Inflammatory macrophage (primary cell): ENCODE results near the gene MED27.
"Not testable (repeated sequence)": the region's sequence is repeated elsewhere in the genome, so short reads cannot be mapped to it uniquely, and the experiment has no call there.

Experiments used
- DNase-seq, 2 donors: peaks; one replicate each; pipeline ENCODE4 v3.0.0-alpha.2; 2020 to 2022

Gene MED27

DNA sequence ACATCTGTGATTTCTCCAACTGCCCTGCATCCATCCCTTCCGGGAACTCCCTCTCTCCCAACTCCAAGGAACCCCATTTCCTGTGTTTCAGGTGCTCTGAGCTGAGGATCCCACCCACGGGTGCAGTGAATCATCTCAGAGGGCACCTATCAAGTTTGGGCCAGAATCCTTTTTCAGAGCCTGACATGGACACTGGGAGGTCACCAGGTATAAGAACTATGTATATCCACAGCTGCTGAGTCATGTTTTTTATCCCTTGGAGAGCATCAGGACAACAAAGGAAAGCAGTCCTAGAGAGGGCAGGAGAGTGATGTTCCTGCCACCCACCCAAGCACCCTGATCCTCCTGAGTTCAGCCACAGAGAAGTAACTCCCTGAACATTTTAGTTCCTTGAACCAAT lies 3.8 kb downstream of the MED27 start:
- no peak for DNase-seq

DNA sequence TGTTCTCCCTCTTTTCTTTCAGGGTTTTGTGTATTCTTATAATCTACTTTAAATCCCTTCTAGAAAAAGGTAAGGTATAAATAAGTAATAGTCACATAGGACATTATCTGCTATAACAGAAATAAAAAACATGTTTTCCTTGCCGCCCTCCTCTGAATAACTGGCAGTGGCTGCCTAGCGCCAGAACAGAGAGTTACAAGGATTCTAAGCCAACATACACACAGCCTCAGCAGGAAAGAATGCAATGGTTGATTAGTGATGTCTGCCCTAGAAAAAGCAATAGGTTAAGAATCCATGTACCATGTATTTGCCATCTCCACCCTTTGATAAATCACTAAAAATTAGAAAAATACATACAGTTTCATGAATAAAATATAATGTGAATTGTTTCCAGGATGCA lies 4.9 kb downstream of the MED27 start:
- no peak for DNase-seq

DNA sequence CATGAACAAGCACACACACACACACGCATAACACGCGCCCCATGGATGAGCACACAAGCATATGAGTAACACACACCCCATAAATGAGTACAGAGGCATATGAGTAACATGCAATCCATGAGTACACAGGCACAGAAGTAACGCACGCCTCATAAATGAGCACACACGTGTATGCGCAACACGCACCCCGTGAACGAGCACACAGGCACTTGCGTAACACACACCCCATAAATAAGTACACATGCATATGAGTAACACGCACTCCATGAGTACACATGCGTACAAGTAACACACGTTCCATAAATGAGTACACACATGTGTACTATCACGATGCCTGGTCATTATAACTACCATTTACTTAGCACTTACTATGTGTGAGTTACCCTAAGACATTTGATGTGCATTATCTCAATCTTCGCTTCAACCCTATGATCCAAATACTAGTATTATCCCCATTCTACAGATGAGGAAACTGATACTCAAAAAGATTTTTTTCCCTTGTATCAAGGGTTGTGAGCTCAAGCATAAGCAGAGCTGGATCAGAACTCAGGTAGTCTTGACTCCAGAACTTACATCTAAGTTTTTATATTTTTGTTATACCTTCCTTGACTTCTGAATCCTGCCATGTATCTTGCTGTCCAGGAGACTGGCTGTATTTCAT lies 7.7 kb downstream of the MED27 start:
- no peak for DNase-seq

DNA sequence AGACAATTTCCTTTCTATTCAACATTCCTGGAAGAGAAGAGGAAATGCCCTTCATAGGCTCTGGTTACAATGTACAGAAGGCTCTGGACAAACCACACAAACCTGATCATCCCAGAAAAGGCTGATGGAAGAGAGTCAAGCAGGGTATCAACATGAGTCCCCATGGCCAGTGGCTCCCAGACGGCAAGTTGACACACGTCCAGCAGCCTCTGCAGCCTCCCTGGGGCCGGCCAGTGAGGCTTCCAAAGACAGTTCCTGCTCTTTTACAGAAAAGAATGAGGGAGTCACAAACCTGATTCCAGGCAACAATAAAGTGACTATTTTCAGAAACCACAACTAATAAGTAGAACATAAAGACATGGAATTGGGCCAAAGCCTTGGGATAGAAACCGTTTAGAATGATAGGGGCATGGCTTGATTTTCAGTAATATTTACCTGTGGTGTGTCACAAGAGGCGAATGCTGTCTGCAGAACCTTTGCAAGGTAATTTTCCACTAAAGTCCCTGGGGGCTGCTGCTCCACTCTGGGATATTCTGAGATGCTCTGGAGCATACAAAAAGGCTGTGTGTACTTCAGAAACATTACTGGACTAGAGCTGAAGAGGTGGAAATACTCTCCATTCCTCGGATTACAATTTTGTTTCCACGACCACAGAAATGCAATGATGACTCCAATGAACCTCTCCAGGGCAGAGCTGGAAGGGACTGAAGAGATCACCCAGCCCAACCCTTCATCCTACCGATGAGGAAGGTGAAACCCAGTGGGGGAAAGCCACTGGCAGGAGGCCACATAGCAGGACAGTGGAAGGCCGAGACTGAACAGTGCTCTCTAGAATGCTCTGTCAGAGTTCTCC lies 10.4 kb downstream of the MED27 start:
- DNase-seq: no peak

DNA sequence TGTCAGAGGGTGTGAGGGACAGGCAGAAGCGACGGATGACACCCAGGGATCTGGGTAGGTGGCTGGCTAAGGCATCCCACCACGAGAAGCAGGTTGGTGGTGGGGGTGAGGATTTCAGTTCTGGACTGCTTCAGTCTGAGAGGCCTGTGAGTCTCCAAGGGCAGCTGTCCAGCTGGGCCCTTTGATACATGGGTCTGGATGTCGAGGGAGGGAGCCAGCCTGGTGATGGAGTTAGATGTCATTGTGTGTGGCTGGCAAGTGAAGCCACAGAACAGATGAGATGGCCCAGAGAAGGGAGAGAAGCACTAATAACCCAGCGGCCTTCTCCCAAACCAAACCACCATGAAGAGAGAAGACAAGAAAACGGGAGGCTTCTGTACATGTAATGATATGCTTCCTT lies 11.1 kb downstream of the MED27 start:
- DNase-seq: no peak

DNA sequence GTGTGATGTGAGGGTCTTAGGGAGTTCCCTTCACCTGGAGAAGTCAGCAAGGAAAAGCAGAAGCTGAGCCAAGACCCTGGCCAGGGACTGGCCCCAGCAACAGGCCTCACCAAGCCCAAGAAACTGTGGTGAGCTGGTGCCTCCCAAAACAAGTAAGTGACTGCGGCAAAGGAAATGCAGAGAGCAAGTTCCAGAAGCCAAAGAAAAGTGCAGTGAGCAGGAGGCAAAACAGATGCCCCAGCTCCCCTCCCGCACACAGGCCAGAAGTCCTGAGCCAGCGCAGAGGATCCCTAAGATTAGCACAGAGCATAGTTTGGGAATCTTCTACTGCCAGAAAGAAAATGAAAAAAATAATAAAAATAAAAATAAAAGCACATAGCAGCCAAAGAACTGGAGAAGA lies 13.2 kb downstream of the MED27 start:
- no peak for DNase-seq

DNA sequence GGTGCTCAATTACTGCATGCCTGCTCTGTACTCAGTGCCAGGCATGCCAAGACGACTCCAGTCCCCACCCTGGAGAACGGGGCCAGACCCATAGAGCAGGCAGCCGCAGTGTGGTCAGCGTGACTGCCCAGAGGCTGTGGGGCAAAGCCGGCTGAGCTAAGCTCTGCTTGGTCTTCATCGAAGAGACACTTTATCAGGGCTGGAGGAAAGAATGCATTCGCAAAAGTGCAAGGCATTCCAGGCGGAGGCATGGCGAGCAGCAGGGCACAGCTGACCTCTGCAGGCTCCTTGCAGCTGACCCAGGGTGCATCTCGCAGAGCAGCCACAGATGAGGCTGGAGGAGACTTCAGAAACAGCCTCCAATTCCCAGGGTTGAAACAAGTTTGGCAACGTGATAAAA lies 13.6 kb downstream of the MED27 start:
- no peak for DNase-seq

DNA sequence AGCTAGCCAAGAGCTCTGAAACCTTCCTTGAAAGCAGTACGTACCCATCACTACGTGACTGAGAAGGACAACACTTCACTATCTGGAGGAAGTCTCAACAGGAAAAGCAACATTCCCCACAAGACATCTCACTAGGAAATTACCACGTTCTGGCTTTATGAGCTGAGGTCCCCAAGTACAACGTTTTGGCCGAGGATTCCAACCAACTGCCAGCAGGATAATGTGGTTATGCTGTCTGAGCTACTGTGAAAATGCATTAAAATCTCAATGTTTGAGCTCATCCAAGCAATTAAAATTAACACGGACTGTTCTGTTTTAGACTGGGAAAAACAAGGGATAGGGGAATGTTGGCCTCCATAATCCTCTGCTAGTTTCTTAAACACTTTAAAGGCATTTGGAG lies 16.4 kb downstream of the MED27 start:
- DNase-seq: no peak

DNA sequence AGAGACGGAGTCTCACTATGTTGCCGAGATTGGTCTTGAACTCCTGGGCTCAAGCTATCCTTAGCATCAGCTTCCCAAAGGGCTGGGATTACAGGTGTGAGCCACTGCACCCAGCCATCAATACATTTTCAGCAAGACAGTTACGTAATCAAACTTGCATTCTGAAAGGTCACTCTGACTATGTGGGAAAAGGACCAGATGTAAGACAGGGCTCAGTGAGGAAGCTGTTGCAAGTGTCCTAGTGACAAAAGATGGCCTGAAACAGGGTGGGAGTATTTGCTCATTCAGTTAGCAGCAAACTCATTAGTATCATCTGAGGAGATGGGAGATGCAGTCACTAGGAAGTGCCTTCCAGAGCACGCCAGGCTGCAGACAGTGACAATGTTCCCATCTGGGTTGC lies 16.9 kb downstream of the MED27 start:
- peak in 1 of 2 donors; percentile 35 for DNase-seq

DNA sequence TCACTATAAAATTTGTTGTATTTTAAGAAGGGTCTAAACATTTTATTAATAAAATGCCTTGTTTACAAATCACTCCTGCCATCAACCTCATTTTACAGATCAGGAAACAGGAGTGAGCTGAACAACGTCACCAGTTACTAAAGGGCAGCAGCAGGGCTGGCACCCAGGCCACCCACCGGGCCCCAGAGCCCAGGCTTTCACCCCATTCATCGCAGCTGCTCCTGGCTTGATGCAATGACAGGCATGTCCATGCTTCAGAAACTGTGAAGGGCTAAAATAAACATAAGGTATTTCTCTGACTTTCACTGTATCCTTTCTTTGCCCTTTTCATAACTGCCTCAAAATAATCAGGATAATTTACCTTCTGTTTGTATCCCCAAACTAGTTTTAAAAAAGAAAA lies 18.1 kb downstream of the MED27 start:
- DNase-seq: no peak

DNA sequence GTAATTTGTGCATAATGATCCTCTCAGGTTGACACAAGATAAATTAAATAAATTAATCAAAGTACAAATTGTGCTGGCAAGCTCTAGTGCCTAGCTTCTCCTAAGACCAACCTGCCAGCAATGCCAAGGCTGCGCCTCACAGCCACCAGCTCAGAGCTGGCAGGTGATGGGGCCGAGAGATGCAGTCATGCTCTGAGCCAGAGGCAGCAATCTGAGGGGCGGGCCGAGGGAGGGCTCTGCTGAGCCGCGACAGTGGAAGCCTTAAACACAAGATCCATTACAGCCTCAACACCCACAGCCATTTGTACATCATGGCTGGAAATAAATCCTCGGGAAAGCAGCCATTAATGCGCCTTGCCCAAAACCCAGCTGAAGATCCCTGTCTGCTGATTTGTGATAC lies 20.3 kb downstream of the MED27 start:
- no peak for DNase-seq

DNA sequence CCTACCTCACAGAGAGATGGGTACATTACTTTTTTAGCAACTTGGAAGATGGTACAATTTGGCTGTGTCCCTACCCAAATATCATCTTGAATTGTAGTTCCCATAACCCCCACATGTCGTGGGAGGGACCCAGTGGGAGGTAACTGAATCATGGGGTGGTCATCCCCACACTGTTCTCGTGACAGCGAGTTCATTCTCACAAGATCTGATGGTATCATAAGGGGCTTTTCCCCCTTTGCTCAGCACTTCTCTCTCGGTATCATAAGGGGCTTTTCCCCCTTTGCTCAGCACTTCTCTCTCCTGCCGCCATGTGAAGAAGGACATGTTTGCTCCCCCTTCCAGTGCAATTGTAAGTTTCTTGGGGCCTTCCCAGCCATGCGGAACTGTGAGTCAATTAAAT lies 21.4 kb downstream of the MED27 start:
- DNase-seq: not testable (repeated sequence)

DNA sequence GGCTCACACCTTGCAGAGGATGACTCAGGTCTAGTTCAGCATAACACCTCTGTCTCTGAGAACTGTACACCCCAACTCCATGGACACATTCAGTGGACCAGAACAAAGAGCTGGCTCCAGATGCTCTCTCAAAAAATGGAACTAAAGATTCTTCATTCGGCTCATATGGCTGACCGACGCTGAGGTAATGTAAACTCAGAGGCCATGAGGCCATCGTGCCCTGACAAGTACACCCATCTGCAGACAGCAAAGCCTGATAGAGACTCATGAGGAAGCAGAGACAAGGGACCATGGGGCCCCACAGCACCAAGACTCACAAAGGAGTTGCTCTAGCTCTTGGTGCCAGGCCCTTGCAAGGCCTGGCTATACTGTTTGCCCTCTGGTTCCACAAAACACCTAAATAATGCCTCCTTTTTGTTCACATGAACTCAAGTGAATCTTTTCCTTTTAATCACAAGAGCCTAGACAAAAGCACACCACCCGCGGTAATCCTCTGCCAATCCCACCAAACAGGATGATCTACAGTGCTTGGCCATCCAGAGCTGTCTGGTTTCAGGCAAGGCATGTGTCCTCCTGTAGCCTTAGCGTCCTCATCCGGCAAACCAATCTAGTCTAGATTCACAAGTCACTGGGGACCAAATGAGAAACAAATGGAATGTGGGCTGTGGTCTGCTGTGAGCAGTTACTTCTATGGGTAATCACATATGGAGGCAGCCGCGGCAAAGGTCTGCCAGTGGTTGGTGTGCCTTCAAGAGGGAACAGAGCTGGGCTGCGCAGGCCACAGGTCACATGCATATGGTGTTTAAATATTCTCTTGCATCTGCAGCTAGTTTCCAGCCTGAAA lies 22.7 kb downstream of the MED27 start:
- DNase-seq: no peak

DNA sequence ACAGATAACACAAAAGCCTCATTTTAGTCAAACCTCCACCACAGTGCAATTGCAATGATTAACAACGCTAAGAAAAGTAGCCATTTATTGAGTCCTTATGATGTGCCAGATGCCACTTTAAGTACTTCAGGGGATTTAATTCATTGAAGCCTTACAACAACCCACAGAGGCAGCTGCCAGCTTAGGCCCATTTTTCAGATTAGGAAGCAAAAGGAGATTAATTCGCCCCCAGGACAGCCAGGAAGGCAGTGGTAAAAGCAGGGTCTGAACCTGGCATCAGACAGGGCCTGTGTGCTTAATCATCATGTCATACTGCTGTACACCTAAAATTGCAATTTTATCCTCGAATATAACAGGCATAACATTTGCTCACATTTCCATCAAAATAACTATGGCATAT lies 23.9 kb downstream of the MED27 start:
- no peak for DNase-seq

DNA sequence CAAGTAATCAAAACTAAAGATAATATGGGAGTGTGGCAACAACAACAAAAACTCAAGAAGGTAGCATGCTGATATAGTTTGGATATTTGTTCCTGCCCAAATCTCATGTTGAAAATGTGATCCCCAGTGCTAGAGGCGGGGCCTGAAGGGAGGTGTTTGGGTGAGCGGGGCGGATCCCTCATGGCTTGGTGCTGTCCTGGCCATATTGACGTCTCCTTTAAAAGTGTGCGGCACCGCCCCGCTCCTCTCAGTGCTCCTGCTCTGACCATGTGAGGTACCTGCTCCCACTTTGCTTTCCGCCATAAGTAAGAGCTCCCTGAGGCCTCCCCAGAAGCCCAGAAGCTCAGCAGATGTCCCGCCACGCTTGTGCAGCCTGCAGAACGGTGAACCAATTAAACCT lies 25.6 kb downstream of the MED27 start:
- DNase-seq: no peak

DNA sequence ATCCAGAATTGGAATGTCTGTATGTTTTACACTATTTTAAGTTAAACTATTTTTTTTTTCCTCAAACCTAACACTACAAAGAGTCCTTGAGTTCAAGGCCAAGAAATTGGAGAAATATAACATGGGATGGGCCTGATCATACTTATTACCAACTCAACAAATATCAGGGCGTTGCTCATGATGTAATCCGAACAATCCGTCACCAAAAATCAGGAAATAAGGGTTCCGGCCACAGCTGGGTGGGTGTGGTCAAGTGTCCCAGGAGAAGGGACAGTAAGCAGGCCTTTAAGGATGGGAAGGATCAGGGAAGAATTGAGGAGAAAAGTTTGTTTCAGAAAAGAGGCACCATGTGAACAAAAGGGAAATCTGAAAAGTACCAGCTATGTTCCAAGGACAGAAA lies 29.8 kb downstream of the MED27 start:
- DNase-seq: peak; percentile 9 to 18

DNA sequence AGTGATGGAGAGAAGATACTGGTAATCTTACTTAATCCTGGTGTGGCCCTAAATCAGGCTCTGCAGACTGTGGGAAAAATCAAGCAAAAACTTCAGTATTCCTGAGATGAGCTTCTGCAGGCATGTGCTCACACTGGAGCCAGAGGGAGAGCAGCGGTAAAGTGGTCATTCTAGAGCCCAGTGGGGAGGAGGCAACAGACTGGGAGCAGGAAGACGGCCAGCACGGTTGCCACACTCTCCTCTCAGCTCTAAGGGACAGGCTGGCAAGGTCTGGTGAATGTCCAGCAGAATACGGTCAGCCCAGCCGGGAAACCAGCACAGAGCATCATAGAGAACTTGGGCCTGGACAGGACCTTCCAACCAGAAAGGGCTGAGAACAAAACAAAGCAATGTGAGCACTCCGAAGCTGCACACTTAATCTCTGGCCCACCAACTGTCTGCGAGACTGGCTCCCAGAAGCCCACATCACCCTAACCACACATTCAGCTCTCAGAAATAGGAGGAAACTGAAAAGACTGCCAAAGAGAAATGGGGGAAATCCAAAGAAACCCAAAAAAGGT lies 30.3 kb downstream of the MED27 start:
- DNase-seq: no peak

DNA sequence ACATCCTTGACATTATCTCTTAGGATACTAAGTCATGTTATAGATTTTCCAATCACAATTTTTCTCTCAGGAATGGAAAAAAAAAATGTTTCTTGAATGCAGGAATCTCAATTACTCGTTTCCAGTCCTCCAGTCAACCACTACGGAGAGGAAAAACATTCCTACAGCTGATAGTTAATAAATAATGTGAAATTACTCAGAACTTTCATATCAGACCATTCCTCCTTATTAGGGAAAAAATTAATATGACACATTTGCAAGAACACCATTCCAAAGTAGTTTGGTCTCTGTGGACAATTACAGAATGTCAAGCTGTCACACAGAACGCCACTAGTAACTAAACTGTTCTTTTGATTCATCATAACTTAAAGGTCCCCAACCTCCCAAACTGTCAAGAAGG lies 31.5 kb downstream of the MED27 start:
- DNase-seq: no peak

DNA sequence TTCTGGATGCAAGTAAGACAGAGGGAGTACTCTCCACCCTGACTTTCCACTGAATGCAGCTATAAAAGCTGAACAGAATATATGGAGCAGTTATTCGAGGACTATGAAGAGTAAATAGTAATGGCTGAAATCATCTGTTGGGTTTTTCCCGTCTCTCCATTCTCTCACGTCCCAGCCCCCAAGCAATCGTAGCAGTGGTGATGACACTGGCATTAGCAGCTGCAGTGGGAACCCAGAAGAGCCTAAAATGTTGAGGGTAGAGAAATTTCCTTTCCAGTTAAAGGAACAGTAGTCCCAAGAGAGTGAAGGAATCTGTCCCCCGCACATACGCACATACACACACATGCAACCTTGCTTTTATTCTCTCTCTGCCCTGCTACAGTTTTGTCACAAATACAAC lies 33.2 kb downstream of the MED27 start:
- no peak for DNase-seq

DNA sequence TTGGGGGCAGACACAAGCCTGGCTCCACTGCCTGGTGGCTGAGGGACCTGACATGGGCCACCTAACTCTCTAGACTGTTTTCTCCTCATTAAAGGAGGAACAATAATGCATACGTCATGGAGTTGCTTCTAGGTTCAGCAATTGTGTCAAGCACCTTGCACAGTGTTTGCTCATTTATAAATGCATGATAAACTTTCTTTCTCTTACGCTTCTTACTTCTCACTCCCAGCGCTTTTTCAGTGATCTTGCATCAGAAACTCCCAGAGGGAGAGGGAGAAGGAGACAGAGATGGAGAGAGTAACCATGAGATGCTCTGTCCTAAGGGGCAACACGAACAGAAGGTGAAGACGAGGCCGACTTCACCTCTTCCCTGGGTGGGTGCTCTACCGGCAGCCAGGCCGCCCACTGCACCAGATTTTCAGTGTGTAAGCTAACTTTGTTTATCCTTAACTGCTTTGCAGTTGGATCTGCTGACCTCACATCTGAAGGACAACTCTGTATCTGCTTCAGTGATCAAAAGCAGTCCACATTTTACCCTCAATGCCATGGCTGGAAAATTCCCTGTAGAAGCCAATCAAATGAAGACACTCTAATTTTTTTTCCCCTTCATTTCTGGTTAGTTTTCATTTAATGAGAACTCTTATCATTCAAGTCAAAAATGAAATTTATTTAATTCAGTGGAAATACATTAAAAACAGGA lies 35.3 kb downstream of the MED27 start:
- no peak for DNase-seq

DNA sequence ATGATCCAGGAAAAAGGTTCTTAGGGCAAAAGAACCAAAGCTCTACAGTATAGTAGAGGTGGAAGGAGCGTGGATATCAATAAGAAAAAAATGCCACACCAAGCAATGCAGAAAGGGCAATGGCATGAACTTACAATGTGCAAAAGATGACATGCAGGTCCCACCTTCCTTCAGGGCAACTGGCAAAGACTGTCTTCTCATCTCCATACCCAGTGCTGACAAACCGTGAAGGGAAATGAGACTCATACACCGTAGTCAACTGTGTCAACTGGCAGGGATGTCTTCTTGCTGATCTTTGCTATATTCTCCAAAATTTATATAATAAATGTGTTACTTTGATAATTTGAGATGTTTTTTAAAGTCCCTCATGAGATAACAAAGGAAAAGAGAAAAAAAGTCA lies 36.0 kb downstream of the MED27 start:
- DNase-seq: no peak

DNA sequence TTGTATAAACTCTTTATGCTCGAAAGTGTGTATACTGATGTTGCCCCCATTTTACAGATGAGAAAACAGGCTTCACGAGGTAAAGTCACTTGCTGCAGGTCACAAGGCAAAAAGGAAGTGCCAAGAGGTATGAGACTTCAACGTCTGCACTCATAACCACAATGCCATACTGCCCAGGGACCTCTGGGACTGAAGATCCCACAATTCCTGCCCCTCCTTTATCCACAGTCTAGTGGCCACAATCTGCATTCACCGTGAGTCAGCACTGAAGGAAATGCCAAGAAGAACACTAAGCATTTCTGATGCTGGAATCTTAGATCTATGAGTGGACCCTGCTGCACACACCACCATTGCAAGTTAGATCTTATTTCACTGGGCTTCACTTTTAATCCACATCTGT lies 37.3 kb downstream of the MED27 start:
- no peak for DNase-seq

DNA sequence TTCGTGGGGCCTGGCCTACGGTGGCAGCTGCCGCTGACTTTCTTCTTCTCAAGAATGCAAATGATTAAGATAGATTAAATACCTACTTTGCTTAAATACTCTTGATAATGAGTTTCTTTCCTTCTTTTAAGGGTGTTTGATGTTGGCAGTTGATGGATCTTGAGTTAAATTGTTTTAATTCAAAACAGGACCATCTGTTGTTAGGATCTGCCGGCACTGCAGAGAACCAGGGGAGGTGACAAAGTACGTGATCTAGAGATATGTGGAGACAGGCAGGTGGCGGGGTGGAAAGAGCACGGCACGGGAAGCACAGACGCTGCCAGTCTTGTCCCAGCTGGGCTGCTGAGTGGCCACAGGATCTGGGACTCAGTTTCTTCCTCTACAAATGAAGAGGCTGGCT lies 37.9 kb downstream of the MED27 start:
- DNase-seq: no peak
